WTC11 (cell line): ENCODE measurements around the gene BCL2L1. TPM values are rescaled to one million over a fixed set of nuclear protein-coding genes. Genes with fewer than 3 reads are reported as not detected.
A peak's percentile ranks its signal among the peaks of the same experiment; 100 is the strongest.

Experiments
- ATAC-seq: fragments of 200-7000 bp; cut with Tn5 transposase; 2 replicates; pipeline ENCODE4 v1.10.0; 2021; ENCODE audit warnings: mild to moderate bottlenecking, moderate library complexity
- CTCF ChIA-PET: fragments of 300-600 bp; sonication (Branson Sonifier 250); formaldehyde crosslinking; loops from one replicate; lab custom pipeline; 2021; ENCODE audit warnings: antibody characterized with exemption; lab: Charles Lee
- POLR2A ChIA-PET: fragments of 350-600 bp; sonication (Branson Sonifier 250); formaldehyde crosslinking; loops from one replicate; lab custom pipeline; 2021; ENCODE audit warnings: antibody characterized with exemption; lab: Charles Lee
- DNase-seq: peaks from one replicate; pipeline ENCODE4 v3.0.0; 2021; ENCODE audit warnings: low spot score
- H3K27ac Mint-ChIP-seq: 2 replicates; pipeline ENCODE4 v1.8.0; 2021; ENCODE audit warnings: mixed read lengths
- H3K27me3 Mint-ChIP-seq: 2 replicates; pipeline ENCODE4 v1.8.0; 2021; ENCODE audit warnings: low read depth, mild to moderate bottlenecking, moderate library complexity, mixed read lengths
- H3K36me3 Mint-ChIP-seq: 2 replicates; pipeline ENCODE4 v1.8.0; 2021; ENCODE audit warnings: mixed read lengths
- H3K4me1 Mint-ChIP-seq: 2 replicates; pipeline ENCODE4 v1.8.0; 2022; ENCODE audit warnings: mixed read lengths
- H3K4me3 Mint-ChIP-seq: 2 replicates; pipeline ENCODE4 v1.8.0; 2021; ENCODE audit warnings: mild to moderate bottlenecking, moderate library complexity, mixed read lengths
- H3K9me3 Mint-ChIP-seq: 2 replicates; pipeline ENCODE4 v1.8.0; 2021; ENCODE audit warnings: mixed read lengths
- EMX1 ChIP-seq: fragments of 250-450 bp; sonication (Bioruptor Pico); IDR thresholded peaks from 2 replicates; pipeline ENCODE4 v1.8.0; 2021; ENCODE audit warnings: mild to moderate bottlenecking
- FOXK1 ChIP-seq: sonication (generic); formaldehyde crosslinking; IDR thresholded peaks from 2 replicates; pipeline ENCODE4 v1.8.0; 2022; ENCODE audit warnings: mild to moderate bottlenecking, moderate library complexity, missing genetic modification reagents
- FOXP1 ChIP-seq: sonication (generic); formaldehyde crosslinking; IDR thresholded peaks from 2 replicates; pipeline ENCODE4 v1.8.0; 2022; ENCODE audit warnings: missing genetic modification reagents, mild to moderate bottlenecking, moderate library complexity, borderline replicate concordance
- GABPB1 ChIP-seq: sonication (generic); formaldehyde crosslinking; IDR thresholded peaks from 2 replicates; pipeline ENCODE4 v1.8.1; 2023; ENCODE audit warnings: mild to moderate bottlenecking, missing genetic modification reagents
- GRHL2 ChIP-seq: fragments of 250-450 bp; sonication (Bioruptor Pico); IDR thresholded peaks from 2 replicates; pipeline ENCODE4 v1.8.0; 2022; ENCODE audit warnings: mild to moderate bottlenecking, moderate library complexity; ENCODE audit not compliant: insufficient replicate concordance, severe bottlenecking
- HMGXB4 ChIP-seq: sonication (generic); formaldehyde crosslinking; IDR thresholded peaks from 2 replicates; pipeline ENCODE4 v1.8.1; 2023; ENCODE audit warnings: mild to moderate bottlenecking, moderate library complexity, missing genetic modification reagents
- IRF2 ChIP-seq: sonication (generic); formaldehyde crosslinking; IDR thresholded peaks from 2 replicates; pipeline ENCODE4 v1.8.0; 2022; ENCODE audit warnings: low read depth, missing genetic modification reagents, borderline replicate concordance
- KAT7 ChIP-seq: sonication (generic); formaldehyde crosslinking; IDR thresholded peaks from 2 replicates; pipeline ENCODE4 v1.8.1; 2023; ENCODE audit warnings: missing genetic modification reagents, mild to moderate bottlenecking, borderline replicate concordance
- MAX ChIP-seq: sonication (generic); formaldehyde crosslinking; IDR thresholded peaks from 2 replicates; pipeline ENCODE4 v1.8.0; 2022; ENCODE audit warnings: mild to moderate bottlenecking, missing genetic modification reagents
- MYBL2 ChIP-seq: sonication (generic); formaldehyde crosslinking; IDR thresholded peaks from 2 replicates; pipeline ENCODE4 v1.8.1; 2023; ENCODE audit warnings: mild to moderate bottlenecking, moderate library complexity, missing genetic modification reagents
- NFE2L1 ChIP-seq: sonication (generic); formaldehyde crosslinking; IDR thresholded peaks from 2 replicates; pipeline ENCODE4 v1.8.1; 2023; ENCODE audit warnings: missing genetic modification reagents
- NFYB ChIP-seq: sonication (generic); formaldehyde crosslinking; conservative IDR thresholded peaks from 2 replicates; pipeline ENCODE4 v1.8.0; 2022; ENCODE audit warnings: low read depth, missing genetic modification reagents
- PREB ChIP-seq: sonication (generic); formaldehyde crosslinking; IDR thresholded peaks from 2 replicates; pipeline ENCODE4 v1.8.1; 2022; ENCODE audit warnings: mild to moderate bottlenecking, missing genetic modification reagents, moderate library complexity, borderline replicate concordance
- RELA ChIP-seq: sonication (generic); formaldehyde crosslinking; IDR thresholded peaks from 2 replicates; pipeline ENCODE4 v1.8.1; 2022; ENCODE audit warnings: missing genetic modification reagents, mild to moderate bottlenecking, borderline replicate concordance
- SP1 ChIP-seq: sonication (generic); formaldehyde crosslinking; conservative IDR thresholded peaks from 2 replicates; pipeline ENCODE4 v1.8.1; 2022; ENCODE audit warnings: missing genetic modification reagents
- TEAD1 ChIP-seq: sonication (generic); formaldehyde crosslinking; IDR thresholded peaks from 2 replicates; pipeline ENCODE4 v1.8.0; 2022; ENCODE audit warnings: mild to moderate bottlenecking, missing genetic modification reagents
- TEAD4 ChIP-seq: sonication (generic); formaldehyde crosslinking; IDR thresholded peaks from 2 replicates; pipeline ENCODE4 v1.8.0; 2022; ENCODE audit warnings: mild to moderate bottlenecking, missing genetic modification reagents
- ZNF232 ChIP-seq: sonication (generic); formaldehyde crosslinking; IDR thresholded peaks from 2 replicates; pipeline ENCODE4 v1.8.0; 2022; ENCODE audit warnings: mild to moderate bottlenecking, missing genetic modification reagents
- ZNF281 ChIP-seq: sonication (generic); formaldehyde crosslinking; IDR thresholded peaks from 2 replicates; pipeline ENCODE4 v1.8.0; 2023; ENCODE audit warnings: mild to moderate bottlenecking, missing genetic modification reagents
- total RNA-seq: library from RNA; stranded (reverse); gene quantifications from 3 replicates; pipeline ENCODE4 v1.2.3, GENCODE V29; 2021
- TF ChIP-seq, protein P1 (sequence below): sonication (generic); formaldehyde crosslinking; conservative IDR thresholded peaks from 2 replicates; pipeline ENCODE4 v1.8.1; 2023; ENCODE audit warnings: mild to moderate bottlenecking, low read depth, missing genetic modification reagents, moderate library complexity
- TF ChIP-seq, protein P2 (sequence below): sonication (generic); formaldehyde crosslinking; IDR thresholded peaks from 2 replicates; pipeline ENCODE4 v1.8.0; 2023; ENCODE audit warnings: missing genetic modification reagents

Gene BCL2L1
- total RNA-seq, 1 experiment from 2014 or later = 62.0 TPM

GRCh38 chr20:31739550-31739977 is 16.9 kb upstream of the BCL2L1 start:
- POLR2A ChIA-PET = interaction anchor here (0.6 to 1.2 kb wide), 3 partner anchors 10 to 71 kb away, joined by 3 to 5 read pairs (median 4); partner anchors contain the start of gene BCL2L1
- Mint-ChIP-seq H3K36me3 (peaks cover 12% of the 10 kb centered on the region), H3K4me3 (no peak overlapping the region), H3K27ac (no peak overlapping the region)
- TF ChIP-seq IRF2 (CRISPR knock-in tag) (no peak), NFE2L1 (no peak), MYBL2 (CRISPR knock-in tag) (no peak), TEAD1 (CRISPR knock-in tag) (no peak), PREB (no peak), RELA (CRISPR knock-in tag) (no peak)
- TF ChIP-seq, protein P1, sequence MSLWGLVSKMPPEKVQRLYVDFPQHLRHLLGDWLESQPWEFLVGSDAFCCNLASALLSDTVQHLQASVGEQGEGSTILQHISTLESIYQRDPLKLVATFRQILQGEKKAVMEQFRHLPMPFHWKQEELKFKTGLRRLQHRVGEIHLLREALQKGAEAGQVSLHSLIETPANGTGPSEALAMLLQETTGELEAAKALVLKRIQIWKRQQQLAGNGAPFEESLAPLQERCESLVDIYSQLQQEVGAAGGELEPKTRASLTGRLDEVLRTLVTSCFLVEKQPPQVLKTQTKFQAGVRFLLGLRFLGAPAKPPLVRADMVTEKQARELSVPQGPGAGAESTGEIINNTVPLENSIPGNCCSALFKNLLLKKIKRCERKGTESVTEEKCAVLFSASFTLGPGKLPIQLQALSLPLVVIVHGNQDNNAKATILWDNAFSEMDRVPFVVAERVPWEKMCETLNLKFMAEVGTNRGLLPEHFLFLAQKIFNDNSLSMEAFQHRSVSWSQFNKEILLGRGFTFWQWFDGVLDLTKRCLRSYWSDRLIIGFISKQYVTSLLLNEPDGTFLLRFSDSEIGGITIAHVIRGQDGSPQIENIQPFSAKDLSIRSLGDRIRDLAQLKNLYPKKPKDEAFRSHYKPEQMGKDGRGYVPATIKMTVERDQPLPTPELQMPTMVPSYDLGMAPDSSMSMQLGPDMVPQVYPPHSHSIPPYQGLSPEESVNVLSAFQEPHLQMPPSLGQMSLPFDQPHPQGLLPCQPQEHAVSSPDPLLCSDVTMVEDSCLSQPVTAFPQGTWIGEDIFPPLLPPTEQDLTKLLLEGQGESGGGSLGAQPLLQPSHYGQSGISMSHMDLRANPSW (CRISPR knock-in tag) = no peak
- TF ChIP-seq, all 79 proteins: peak for 0
- Mint-ChIP-seq H3K9me3 (no peaks in the 10 kb centered on the region), H3K4me1 (no peaks in the 10 kb centered on the region), H3K27me3 (peaks cover under 1% of the 10 kb centered on the region; the same call in 1 of the 2 replicates)
- CTCF ChIA-PET = interaction anchor here (0.8 to 3.1 kb wide), 10 partner anchors 12 to 182 kb away, joined by 3 to 43 read pairs (median 7); partner anchors contain the start of gene BCL2L1
- ATAC-seq (no peak), DNase-seq (no peak)

GRCh38 chr20:31738729-31739549 is 16.3 kb upstream of the BCL2L1 start, which contains the start of gene TPX2:
TPX2 (plus strand) TSS chr20:31739290; CDS start chr20:31757477, 18,187 bp downstream.
- ATAC-seq (peak; percentile 99), DNase-seq (peak; percentile 94)
- Mint-ChIP-seq H3K27ac (no peak within 1 kb of the TSS), H3K9me3 (no peaks in the 10 kb centered on the region), H3K27me3 (peaks cover 4% of the 10 kb centered on the region), H3K4me1 (no peaks in the 10 kb centered on the region), H3K36me3 (peaks cover 9% of the 10 kb centered on the region; the same call in 1 of the 2 replicates), H3K4me3 (no peak within 1 kb of the TSS)
- POLR2A ChIA-PET = interaction anchor here (0.6 to 1.3 kb wide), 4 partner anchors 9 to 72 kb away, joined by 3 to 5 read pairs (median 4); partner anchors contain the start of gene BCL2L1
- CTCF ChIA-PET = interaction anchor here (0.8 to 3.1 kb wide), 9 partner anchors 15 to 182 kb away, joined by 3 to 43 read pairs (median 8); partner anchors contain the start of gene BCL2L1
- peak; percentile 100 for TF ChIP-seq MYBL2 (CRISPR knock-in tag)
- TF ChIP-seq GRHL2 = no peak
- TF ChIP-seq, protein P2, sequence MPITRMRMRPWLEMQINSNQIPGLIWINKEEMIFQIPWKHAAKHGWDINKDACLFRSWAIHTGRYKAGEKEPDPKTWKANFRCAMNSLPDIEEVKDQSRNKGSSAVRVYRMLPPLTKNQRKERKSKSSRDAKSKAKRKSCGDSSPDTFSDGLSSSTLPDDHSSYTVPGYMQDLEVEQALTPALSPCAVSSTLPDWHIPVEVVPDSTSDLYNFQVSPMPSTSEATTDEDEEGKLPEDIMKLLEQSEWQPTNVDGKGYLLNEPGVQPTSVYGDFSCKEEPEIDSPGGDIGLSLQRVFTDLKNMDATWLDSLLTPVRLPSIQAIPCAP (CRISPR knock-in tag) = peak; percentile 60; the same call in 1 of the 2 replicates
- TF ChIP-seq PREB = peak; percentile 88; the same call in 1 of the 2 replicates
- TF ChIP-seq HMGXB4 (CRISPR knock-in tag) = peak; percentile 37; the same call in 1 of the 2 replicates
- peak; percentile 81 for TF ChIP-seq MAX
- TF ChIP-seq ZNF281 (CRISPR knock-in tag) = peak; percentile 52; the same call in 1 of the 2 replicates
- no peak for TF ChIP-seq EMX1 (CRISPR knock-in tag)
- TF ChIP-seq FOXP1 = peak; percentile 66; the same call in 1 of the 2 replicates
- peak; percentile 88 for TF ChIP-seq NFYB (CRISPR knock-in tag)
- 0 out of 2 replicates have a peak, but pooled peaks have one; percentile 83 for TF ChIP-seq KAT7 (CRISPR knock-in tag)
- TF ChIP-seq GABPB1 (CRISPR knock-in tag) = peak; percentile 95
- TF ChIP-seq SP1 (CRISPR knock-in tag) = peak; percentile 41; the same call in 1 of the 2 replicates
- TF ChIP-seq FOXK1 (CRISPR knock-in tag) = 0 out of 2 replicates have a peak, but pooled peaks have one; percentile 57
- TF ChIP-seq ZNF232 (CRISPR knock-in tag) = 0 out of 2 replicates have a peak, but pooled peaks have one; percentile 59
- TF ChIP-seq TEAD4 = 0 out of 2 replicates have a peak, but pooled peaks have one; percentile 22
